ENCODE data around the gene MED12L.

Gene MED12L

DNA sequence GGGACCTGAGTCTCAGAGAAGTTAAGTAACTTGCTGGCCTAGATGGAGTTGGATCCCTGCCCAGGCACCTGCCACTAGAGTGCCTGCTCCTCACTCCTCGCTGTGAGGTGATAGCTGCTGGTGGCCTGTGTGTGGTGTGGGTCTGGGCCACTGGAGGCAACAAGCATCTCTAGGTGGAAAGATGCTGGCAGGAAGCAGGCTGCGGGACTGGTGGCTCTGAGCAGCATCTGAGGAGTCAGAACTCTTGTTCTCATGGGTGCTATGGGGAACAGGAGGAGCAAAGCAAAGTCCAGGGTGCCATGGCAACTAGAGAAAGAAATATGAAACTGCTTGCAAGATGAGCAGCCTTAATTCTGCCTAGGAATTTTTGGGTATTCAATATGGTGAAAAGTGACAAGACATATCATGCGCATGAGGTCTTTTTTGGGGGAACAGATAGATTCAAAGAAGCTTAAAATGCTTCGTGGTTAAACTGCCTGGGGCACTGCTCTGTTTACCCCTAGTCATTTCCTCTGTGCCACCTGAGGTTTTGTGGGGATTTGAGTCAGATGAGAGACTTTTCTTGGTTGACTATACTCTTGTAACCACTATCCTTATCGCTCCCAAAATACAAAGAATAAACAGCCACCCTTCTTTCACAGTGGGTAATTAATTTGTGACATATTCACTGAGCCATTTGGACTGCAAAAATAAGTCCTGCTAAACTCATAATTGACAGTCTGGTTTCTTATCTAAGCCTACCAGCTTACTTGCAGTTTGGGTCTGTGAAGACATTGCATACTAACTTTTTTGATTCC lies 50.3 kb downstream of the MED12L start:
- DNase-seq (ENCODE audit: low spot score) (no peak), FAIRE-seq (no peak)

DNA sequence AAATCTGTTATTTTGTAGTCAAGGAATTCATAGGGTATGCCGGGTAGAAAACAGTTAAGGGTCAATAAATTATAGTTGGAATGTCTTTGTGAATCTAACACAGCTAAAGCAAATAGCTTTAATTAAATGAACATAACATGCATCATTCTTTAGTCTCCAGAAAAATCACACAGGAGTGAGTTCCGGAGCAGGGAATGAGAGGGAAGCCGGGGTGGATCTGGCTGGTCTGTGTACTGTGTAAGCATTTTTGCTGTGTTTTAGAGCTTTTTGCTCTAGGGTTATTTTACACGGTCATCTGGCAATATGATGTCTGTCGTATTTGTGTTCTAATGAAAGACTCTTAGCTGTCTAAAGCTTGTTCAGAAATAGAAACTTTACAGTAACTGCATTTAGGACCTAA lies 57.5 kb downstream of the MED12L start:
- DNase-seq (ENCODE audit: low spot score) (no peak), FAIRE-seq (no peak)

DNA sequence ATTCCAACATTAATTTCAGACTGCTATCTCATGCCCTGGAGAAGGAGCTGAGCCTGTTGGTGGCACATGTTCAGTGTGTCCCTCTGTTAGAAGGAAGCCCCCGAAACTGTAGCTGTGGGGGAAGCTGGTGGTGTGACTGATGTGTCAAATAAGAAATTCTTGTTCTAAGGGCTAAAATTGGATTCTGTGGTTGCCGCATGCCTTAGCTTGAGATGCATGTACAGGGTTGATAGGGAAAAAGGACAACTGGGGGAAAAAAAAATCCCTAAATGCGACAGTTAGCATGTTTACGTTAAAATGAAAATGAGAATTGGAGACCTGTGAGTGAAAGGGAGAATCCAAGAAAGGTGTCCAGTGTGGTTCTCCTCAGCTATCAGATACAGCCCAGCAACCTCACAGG lies 58.6 kb downstream of the MED12L start:
- no peak for FAIRE-seq
- no peak for DNase-seq (ENCODE audit: low spot score)

DNA sequence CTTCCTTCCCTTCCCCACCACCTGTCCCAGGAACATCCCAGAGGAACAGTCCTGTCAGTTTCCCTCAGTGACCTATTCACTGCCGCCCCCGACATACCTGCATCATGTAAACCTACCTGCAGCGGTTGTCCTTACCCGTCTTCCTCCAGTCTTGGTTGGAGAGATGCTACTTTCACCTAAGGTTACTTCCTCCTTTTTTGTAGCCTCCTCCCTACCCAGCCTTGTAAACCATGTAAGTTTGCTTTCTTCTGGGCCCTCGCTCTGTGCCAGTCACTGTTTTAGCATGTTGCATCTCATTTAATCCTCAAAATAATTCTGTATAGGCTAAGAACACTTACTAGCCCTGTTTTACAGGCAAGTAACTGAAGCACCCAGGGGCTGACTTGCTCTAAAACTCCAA lies 59.3 kb downstream of the MED12L start:
- DNase-seq (ENCODE audit: low spot score) (no peak), FAIRE-seq (no peak)

DNA sequence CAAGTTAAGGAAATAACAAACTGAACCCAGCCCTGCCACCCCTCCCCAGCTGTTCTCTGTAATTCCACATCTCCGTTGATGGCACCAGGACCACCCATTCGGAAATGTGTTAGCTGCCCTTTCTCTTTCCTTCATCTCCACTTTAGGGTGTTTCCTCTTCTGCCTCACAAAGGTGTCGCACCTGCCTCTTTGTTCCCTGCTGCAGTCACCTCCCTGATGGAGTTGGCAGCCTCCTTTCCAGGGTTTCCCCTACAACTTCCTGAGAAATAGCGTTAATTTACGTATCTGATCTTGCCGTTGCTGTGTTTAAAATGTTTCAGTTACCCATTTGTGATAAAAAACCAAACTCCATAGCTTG lies 60.2 kb downstream of the MED12L start:
- FAIRE-seq (no peak), DNase-seq (ENCODE audit: low spot score) (no peak)

DNA sequence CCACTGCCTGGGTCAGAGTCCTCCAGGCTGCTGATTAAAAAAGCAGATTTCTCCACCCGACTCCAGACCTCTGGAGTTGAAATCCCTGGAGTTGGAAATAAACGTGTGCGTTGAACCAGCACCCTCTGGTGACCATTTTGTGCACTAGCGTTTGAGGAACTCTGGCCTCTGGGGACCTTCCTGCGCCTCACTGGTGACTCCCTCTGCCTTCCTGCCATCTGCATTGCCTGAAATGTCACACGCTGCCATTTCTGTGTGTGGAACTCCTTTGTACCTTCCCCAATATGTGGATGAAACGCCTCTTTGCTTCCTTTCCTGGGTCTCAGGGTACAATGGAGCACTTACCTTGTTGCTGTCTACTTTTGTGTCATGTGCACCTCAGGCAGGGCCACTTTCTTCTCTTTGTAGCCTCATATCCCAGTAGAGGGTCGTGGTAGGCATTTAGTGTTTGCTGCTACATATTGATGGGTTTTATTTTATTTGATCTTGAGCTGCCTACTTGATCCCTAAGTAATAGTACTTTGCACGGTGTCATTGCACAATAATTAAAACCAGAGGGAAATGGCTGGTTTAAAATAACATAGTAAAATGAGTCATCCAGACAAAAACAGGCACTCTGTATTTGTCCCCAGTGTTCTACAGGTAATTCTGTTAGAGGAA lies 60.7 kb downstream of the MED12L start:
- DNase-seq (ENCODE audit: low spot score) (peak; percentile 56), FAIRE-seq (no peak)

DNA sequence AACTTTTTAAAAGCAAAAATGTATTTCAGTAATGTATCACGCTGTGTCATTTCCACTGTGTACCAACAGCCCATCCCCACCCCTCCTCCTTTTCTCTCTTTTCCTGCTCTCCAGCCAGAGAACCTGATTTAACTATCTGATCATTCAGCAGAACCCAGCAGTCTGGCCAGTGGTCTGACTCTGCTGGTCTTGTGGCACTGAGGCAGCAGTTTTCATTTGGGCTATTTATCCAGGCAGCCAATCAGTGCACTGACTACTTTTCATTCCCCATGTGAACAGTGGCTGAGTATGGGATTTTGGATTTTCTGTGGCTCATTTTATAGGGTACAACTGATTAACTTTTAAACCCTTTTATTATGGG lies 61.2 kb downstream of the MED12L start:
- FAIRE-seq (no peak), DNase-seq (ENCODE audit: low spot score) (no peak)

DNA sequence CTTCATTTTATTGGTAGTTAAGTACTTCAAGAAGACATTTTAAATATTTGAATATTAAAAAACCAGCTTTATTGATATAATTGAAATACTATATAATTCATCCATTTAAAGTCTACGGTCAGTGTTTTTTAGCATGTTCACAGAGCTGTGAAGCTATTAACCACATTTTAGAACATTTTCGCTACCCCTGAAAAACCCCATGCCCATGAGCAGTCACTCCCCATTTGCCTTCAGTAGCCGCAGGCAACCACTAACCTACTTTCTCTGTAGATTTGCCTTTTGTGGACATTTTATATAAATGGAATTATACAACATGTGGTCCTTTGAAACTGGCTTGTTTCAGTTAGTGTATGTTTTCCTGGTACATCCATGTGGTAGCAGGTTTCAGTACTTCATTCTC lies 61.8 kb downstream of the MED12L start:
- FAIRE-seq (no peak), DNase-seq (ENCODE audit: low spot score) (no peak)

DNA sequence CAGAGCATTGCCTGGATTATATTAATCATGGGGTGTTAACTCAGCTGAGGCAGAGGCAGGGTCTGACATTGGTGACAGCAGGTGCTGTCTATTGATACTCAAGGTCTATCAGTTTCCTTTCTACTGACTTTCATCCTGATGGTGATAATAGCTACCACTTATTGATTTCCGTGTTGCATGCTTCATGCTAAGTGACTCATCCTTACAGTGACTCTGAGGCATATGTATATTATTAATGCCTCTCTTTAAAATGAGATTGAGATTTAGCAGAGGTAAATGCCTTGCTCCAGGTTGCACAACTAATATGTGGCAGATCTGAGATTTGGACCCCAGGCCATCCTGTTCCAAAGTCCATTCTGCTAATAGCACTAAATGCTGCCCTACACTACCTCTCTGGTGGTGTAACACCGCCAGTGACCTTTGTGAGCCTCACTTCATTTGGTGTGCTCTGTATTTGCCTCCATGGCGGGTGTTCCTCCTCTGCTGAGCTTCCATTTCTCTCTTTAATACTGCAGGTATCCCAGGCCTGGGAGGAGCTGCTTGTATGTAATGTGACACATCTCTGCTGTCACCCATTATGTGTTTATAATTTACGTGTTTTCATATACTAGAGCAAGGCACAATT lies 67.1 kb downstream of the MED12L start:
- DNase-seq (ENCODE audit: low spot score): no peak
- FAIRE-seq: no peak

DNA sequence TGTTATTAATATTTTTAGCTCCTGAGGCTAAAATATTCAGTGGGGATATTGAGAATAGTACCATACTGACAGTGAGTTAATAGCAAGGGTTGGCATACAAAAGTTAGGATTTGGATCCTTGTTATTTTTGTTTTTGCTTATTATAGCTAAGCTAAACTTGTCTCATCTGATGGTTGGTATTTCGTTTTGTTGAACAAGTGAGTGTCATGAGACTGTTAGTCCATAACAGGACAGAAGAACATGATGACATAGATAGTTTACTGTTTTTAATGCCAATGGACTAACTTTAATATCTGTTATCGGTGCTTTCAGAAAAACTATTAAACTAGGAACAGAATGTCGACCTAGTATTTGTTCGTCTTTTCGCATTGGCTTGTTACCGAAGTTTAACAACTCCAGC lies 69.1 kb downstream of the MED12L start:
- no peak for DNase-seq (ENCODE audit: low spot score)
- no peak for FAIRE-seq

DNA sequence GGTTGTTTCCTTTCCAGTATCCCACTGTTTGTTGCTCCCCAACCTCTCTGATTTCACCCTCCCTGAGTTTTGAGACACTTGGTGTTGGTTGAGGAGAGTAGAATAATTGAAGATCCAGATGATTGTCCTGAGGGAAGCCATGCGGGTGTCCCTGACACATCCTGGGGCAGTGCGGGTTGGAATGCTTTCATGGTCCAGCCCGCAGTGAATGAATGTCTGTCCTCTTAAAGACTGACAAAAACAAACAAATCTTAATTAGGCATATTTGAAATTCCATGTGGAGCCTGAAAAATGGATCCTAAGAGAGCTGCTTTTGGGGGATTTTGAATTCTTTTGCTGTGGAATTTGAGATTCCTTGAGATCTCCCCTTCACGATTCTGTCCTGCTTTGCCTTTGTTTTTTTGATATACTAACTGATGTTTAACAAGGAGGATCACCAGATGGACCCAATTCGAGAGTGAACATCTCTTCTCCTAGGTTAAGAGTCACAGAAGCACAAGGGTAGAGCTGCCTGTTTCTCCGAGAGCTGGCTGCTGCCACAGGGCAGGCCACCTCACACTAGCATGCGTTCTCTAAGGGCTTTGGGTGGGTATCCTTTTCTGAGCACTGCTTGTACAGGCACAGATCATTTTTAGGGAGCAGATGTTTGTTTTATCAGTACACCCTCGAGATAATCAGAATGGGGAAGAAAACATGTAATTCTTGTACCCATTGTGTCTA lies 70.1 kb downstream of the MED12L start:
- DNase-seq (ENCODE audit: low spot score) (no peak), FAIRE-seq (no peak)

DNA sequence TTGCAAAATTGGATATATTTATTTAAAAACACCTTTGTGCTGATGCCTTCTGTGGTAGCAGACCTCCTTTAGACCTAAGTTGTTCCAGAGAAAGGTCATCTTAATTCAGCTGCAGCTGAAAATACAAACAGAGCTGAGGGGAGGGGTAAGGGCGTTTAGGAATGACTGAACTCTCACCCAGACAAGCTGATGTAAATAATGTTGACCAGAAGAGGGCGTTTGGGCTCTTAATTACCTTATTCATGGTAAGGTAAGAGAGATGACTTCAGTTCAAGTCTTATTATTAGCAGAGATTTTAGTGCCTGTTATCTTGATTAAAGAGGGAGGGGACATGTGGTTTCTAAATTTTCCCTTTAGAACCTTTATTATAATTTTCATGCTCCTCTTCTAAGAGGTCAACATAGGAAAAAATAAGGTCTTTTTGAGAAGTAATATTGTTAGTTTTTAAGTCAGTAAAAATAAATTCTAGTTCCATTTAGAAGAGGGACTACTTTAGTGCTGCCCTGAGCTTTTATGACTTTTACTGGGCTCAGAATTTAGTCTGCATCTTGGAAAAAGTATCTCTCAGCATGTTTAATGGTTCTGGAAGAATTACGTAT lies 71.3 kb downstream of the MED12L start:
- peak; percentile 77 for FAIRE-seq
- DNase-seq (ENCODE audit: low spot score): peak; percentile 44

DNA sequence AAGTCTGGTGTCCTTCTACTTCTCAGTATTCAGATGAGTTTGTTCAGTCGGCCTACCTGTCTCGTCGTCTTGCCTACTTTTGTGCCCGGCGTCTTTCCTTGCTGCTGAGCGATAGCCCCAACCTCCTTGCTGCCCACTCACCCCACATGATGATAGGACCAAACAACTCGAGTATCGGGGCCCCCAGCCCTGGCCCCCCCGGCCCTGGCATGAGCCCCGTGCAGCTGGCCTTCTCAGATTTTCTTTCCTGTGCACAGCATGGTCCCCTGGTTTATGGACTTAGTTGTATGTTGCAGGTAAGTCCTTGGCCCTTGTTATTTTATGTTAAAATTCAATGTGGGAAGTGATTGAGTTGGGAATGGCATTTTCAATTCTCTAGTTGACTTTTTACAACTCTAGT lies 74.3 kb downstream of the MED12L start:
- DNase-seq (ENCODE audit: low spot score) (no peak), FAIRE-seq (no peak)

DNA sequence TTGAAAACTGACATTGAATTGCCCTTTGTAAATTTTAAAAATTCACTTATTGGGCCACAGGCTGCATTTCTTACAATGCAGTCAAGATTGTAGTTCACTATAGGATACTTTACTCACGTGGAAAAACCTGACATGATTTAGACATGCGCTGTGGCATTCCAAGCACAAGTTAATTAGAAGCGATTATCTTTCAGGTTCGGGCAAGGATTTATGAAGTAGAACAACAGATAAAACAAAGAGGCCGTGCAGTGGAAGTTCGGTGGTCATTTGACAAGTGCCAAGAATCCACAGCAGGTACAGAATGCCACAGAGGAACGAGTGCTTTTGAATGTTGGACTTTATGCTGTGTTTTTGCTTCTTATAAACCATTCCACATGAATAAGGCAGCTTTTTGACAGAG lies 79.8 kb downstream of the MED12L start:
- DNase-seq (ENCODE audit: low spot score) (no peak), FAIRE-seq (no peak)

DNA sequence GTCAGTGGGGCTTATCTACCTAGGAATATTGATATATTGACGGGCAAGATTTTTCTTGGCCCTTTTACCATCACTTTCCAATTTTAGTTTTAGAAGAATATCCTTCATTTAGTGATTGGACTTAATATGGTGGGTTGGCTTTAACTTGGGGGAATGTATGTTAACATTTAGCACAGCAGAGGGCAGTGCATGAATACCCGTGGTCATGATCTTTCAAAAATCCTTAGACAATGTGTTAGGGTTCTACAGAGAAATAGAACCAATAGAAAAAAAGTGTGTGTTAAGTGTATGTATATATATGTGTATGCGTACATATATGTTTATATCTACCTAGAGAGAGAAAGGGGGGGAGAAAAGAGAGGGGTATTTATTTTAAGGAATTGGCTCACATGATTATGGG lies 80.7 kb downstream of the MED12L start:
- DNase-seq (ENCODE audit: low spot score) (no peak), FAIRE-seq (no peak)

DNA sequence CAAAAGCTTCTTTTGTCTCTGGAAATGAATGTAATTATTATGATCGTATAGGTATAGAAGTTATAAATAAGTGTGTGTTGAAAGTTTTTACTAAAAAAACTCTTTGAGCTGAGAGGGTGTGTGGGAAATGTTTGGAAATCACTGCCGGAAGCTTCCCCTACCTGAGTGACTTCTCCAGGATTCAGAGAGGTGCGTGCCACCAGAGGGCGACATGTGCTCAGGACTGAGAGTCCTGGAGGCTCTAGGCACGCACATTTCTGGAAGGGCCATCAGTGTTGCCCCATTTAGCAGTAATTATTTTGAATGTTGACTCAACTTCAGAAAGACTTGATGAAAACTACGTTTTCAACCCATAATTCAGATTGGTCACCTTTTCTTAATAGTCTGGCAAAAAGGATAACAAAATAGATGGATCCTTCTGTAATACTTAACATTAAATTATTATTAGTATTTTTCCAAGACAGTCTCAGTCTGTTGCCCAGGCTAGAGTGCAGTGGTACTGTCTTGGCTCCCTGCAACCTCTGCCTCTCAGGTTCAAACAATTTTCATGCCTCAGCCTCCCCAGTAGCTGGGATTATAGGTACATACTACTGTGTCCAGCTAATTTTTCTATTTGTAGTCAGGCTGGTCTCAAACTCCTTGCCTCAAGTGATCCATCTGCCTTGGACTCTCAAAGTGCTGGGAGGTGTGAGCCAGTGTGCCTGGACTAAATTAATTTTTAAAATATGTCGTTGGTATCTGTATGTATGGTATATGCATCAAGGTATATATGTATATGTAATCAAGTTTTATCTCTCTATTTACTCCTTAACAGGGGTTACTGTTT lies 83.0 kb downstream of the MED12L start:
- peak; percentile 43 for DNase-seq (ENCODE audit: low spot score)
- peak; percentile 62 for FAIRE-seq

DNA sequence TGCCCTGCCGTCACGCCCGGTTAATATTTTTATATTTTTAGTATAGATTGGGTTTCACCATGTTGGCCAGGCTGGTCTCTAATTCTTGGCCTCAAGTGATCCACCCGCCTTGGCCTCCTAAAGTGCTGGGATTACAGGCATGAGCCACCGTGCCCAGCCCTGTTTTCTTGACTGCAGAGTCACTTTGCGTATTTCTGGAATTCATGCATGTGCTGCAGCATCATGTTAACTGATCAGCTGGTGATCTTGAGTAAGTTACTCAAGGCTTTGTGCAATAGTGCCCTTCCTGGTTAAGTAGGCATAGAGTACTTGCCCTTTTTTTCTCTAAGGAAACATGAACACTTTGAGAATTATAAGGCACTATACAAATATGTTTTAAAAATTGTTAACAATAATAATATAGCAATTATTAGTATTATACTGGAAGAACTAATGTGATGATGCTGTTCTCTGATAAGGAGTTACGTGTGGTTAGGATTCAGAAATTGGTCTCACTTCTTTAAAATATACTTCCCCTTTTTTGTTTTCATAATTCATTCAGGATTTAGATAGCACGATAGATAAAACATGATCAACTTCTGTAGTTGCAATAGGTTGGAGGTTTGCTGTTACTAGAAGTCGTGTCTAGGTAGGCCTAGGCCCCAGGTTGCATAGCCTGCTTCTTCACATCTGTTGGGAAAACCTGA lies 83.9 kb downstream of the MED12L start:
- no peak for FAIRE-seq

DNA sequence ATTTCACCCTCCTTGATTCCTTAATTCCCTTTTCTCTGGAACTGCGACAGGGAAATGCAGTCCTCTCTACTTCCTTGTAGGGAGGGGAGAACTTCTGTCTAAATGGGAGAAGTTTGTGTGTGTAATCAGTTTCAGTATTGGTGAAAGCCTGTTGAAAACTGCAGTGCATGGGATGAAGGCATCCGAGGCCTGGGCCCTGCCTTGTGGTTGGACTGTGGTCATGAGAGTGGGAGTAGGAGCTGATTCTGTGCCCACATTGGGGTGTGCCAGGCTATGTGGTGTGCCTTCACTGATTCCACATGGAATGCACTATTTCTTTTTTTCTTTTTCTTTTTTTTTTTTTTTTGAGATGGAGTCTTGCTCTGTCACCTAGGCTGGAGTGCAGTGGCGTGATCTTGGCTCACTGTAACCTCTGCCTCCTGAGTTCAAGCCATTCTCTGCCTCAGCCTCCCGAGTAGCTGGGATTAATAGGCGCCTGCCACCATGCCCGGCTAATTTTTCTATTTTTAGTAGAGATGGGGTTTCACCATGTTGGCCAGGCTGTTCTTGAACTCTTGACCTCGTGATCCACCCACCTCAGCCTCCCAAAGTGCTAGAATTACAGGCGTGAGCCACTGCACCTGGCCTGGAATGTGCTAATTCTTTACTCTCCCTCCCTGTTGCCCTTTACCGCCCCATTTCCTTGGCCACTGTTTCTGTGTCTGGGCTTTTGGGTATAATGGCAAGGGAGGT lies 84.7 kb downstream of the MED12L start:
- DNase-seq (ENCODE audit: low spot score) (peak; percentile 26), FAIRE-seq (peak; percentile 65)

More for the DNA sequence above, 83.9 kb downstream of the MED12L start:
- no peak for DNase-seq (ENCODE audit: low spot score)

DNA sequence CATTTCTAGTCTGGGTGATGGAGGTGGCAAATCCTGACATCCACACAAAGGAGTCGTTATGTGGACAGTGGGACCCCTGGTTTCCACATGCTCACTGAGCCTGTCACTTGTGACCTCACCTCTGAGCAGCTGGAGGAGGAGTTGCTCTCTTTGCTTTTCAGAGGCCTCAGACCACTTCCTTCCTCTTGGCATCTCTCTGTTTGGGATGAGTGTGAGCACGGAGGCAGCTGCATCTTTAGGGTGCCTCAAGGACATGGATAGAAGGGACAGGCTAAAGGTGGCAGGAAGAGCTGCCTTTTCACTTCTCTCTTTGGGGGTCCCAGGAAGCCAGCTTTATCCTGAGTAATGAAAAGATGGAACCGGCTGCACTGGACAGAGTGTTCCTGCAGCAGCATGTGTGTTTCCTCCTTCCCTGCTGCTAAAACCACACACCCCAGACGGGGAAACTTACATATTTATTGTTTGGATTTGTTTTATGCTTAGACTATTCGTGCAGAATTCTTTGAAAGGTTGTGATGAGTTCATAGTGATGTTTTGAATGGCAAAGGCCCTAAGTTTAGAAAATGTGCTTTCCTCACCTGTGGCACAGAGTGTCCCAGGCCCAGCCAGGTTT lies 85.8 kb downstream of the MED12L start:
- no peak for DNase-seq (ENCODE audit: low spot score)

More for the DNA sequence above, 85.8 kb downstream of the MED12L start:
- FAIRE-seq: no peak
